Retina (tissue), 1 donor: ENCODE results near the gene CTDSPL.

Experiments used
- DNase-seq: peaks from one replicate; pipeline ENCODE4 v3.0.0-alpha.2; 2016

The CTDSPL gene

GRCh38 chr3:37921025-37921424 is 59.3 kb downstream of the CTDSPL start:
- DNase-seq = no peak

DNA sequence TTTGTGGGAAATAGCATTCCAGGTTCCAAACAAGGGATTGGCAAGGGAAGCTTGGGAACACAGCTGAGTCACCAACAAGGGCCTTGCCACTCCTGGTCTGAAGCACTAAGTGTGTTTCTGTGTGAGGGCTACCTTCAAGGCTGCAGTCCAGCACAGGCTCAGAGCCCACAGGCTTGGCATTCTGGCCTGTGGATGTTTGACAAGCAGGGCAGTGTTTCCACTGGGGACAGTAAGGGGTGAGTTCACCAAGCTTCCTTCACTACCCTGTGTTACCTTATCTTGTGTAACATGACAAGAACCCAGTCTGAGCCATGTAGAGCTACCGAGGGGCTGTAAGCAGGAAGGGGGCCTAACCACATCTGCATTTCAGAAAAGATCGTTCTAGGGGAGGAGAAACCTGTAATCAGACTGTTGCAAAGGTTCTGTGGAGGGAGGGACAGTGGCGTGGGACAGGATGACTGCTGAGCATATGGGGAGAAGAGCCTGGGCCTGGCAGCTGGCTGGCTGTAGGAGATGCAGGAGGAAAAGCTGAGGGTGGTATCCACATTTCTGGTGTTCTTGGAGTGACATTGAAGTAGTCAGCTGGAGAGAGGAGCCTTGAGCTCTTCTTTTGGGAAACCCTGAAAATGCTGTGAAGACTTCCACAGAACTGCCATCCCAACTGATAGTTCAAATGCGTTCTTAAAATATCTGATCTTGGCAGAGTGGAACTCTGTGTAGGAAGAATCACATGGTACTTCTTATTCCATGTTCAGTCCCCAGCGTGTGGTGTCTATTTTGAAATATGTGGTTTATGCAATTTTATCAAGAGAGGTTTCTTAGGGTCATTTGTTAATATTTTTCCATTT is 61.3 kb downstream of the CTDSPL start:
- DNase-seq = no peak

DNA sequence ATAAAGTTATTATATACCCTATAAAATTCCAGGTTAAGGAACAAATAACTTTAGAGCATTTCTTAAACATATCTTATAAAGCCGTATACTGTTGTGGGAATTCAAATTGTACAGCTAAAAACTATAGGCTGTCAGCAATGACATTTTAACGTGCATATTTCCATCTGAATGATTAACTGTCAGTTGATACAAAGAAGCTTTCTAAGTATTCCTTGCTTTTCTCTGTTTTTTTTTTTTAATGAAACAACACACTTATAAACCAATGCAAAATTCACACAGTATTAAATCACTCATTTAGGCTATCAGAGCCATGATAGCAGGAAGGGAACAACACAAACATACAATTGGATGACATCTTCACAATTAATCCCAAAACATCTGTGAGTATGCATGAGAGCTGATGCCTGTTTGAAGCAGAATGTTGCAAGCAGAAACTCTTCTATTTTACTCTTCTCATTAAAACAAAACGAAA is 61.9 kb downstream of the CTDSPL start:
- no peak for DNase-seq

DNA sequence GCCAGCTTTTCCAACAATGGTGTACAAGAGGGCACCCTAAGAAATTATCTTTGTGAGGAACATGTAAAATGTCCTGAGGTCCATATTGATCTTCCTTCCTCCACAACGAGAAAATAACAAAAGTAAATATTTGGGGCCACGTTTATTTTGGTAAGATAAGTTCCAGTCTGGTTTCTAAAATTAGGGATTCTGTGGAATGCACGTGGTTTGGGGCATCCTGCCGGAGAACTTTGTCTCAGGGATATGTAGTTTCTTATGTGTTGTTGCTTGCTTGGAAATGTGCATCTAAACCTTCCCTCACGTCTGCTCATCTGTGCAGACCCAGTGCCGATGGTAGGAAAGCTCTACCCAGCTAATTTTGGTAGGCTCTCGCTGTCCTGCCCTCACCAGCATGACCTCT is 62.8 kb downstream of the CTDSPL start:
- DNase-seq = no peak

DNA sequence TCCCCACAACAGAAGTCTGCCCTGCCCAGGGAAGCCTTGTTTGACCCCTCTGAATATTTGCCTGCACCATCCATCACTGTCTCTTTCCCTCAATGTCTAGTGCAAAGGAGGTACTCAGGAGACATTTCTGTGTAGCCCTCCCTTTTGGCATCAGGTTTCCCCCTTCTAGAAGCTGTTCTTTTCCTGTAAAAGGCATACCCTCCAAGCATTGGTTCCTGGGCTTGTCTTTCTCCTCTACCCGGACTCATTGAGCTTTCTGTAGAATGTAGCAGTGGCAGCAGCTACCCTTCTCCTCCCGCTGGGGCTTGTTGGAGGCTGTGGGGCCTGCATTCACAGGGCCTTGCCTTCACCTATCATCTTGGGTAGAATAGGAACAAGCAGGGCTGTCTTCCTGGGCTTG is 63.5 kb downstream of the CTDSPL start:
- no peak for DNase-seq

- no peak for DNase-seq
These were observed 64.9 kb downstream of the CTDSPL start for GRCh38 chr3:37926611-37927010.

DNA sequence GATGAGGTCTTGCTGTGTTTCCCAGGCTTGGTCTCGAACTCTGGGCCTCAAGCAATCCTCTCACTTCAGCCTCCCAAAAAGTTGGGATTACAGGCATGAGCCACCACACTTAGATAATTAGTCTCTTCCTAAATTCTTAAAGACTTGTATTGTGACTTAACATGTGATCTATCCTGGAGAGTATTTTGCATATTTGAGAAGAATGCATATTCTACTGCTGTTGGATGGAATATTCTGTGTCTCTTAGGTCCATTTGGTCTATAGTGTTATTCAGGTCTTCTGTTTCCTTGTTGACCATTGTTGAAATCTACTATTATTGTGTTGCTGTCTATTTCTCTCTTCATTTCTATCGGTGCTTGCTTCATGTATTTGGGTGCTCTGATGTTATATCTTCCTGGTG is 68.8 kb downstream of the CTDSPL start:
- DNase-seq = no peak

GRCh38 chr3:37932505-37932904 is 70.8 kb downstream of the CTDSPL start:
- no peak for DNase-seq

DNA sequence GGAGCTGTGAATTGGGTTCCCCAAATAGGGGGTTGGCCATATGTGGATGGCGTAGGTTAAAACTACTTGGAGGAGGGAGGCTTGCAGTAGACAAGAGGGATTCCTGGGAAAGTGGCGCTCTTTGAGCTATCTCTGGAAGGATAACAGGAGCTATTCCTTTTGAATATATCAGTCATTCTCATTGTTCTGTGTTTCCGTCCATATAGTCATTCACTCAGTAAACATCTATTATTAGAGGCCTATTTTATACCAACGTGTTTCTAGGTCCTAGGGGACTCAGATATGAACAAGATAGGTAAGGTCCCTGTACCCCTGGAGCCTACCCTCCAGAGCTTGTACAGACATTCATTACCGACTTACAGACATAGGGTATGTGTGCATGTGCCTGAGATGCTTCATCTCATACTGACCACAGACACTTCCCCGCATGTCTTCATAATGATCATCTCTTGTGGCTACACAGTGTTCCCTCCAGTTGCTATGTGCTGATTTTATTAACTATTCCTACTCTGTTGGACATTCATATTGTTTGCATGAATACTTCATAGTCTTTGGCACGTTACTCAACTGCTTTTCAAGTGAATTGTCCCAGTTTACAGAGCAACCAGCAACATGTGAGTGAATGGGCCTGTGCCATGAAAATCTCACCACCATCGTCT is 73.1 kb downstream of the CTDSPL start:
- no peak for DNase-seq

DNA sequence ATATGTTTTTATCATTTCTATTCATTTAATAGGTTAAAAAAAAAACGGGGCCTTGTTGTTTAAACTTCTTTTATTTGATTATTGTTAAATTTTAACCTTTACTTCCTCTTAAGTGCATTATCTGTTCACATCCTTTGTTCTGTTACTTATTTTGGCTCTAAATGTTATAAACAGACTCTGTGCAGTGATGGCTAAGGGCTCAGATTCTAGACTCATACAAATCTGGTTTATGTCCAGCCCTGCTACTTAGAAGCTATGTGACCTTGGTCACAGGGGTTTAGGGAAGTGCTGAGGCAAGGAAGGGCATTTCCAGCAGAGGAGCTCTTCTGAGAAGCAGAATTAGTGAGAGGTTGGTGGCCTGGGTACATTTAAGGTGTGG is 73.6 kb downstream of the CTDSPL start:
- DNase-seq = no peak

GRCh38 chr3:37935756-37936666 is 74.3 kb downstream of the CTDSPL start:
- no peak for DNase-seq

DNA sequence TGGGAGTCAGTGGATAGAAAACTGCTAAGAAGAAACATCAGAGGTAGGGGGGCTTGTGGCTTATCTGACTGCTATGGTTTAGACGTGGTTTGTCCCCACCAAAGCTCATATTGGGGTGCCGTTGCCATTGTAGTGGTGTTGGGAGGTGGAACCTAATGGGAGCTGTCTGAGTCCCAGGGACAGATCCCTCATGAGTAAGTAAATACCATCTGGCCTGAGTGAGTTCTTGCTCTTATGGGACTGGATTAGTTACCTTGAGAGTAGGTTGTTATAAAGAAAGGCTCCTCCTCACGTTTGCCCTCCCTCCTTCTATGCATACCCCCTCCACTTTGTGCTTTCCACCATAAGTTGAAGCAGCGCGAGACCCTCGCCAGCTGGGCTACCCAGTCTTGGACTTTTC is 75.5 kb downstream of the CTDSPL start:
- DNase-seq = no peak

DNA sequence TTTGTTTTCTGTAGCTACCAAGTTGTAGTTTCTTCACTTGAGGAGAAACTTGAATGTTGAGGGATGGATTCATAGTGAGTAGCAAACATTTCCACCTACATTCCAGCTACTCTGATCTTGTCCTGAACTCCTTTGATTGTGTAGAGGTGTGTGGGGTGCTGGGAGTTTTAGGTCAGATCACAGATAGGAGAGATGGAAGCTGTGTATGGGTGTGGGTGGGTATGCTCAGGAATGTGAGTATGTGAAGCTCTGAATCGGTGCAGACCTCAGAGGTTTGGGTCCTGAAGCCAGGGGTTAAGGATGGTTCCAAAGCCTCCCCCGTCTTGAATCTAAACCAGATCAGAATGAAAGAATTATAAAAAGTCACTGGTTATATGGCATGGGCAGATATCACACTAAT is 76.3 kb downstream of the CTDSPL start:
- DNase-seq = no peak

- no peak for DNase-seq
These were observed 78.7 kb downstream of the CTDSPL start for GRCh38 chr3:37940242-37940908.

GRCh38 chr3:37941608-37942508 is 80.2 kb downstream of the CTDSPL start:
- DNase-seq = no peak

DNA sequence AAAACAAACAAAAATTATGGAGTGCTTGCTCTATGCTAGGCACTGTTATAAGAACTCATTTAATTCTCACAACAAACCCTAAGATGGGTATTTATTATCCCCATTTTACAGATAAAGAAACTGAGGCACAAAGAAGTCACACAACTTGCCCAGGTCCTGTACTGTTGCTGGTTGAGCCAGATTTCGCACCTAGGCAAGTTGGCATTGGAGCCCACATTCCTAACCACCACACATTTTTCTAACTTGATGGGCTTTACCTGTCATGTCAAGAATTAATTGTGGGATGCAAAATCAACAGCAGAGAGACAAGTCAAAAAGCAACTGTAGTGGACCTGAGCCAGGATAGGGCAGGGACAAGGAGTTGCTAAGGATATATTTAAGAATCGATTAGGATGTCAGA is 81.0 kb downstream of the CTDSPL start:
- no peak for DNase-seq

DNA sequence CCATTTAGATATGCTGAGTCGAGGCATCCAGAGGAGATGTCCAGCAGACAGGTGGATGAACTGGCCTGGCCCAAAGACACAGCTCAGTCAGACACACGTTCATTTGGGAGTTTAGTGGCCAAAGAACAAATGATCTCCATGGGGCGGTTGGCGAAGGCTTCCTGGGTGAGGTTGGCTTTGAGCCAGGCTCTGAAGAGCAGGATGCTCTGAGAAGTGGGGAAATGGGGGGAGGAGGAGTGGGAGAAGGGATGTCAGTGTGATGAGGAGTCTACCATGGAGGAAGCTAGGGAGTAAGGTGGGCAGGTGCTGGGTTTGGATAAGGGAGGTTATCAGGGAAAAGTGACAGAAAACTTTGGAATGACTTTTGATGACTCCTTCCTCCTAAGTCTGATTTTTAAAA is 81.4 kb downstream of the CTDSPL start:
- DNase-seq = no peak

GRCh38 chr3:37943631-37944314 is 82.1 kb downstream of the CTDSPL start:
- DNase-seq = no peak

- no peak for DNase-seq
These were observed 82.7 kb downstream of the CTDSPL start for GRCh38 chr3:37944391-37944842.

GRCh38 chr3:37945156-37945806 is 83.6 kb downstream of the CTDSPL start:
- no peak for DNase-seq
